Activated CD4-positive, alpha-beta T cell treated with anti-CD3 and anti-CD28 coated beads, Interleukin-2, amount 50 U/mL, for 4 hours (primary cell): ENCODE results near the gene MCTP1.

Source experiments
- DNase-seq, 2 experiments: peaks; one replicate each; pipeline ENCODE4 v3.0.0-alpha.2; 2020

MCTP1 gene

DNA sequence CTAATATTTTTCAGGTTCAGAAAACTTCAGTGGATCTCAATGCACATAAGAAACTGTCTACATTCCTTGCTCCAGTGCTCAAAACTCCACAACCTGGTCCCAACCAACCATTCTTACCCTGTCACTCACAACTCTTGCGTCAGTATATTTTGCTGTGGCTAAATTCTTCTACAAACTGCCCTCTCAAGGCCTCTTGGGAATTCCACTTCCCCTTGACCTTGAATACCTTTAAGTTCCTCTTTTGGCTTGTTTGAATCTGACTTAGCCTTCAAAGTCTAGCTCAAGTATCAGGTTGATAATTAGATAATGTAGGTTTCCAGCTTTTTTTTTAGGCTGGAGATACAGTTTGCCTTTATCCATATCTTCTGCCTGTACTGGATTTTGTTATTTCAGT lies 538.2 kb downstream of the MCTP1 start:
- no peak for DNase-seq

DNA sequence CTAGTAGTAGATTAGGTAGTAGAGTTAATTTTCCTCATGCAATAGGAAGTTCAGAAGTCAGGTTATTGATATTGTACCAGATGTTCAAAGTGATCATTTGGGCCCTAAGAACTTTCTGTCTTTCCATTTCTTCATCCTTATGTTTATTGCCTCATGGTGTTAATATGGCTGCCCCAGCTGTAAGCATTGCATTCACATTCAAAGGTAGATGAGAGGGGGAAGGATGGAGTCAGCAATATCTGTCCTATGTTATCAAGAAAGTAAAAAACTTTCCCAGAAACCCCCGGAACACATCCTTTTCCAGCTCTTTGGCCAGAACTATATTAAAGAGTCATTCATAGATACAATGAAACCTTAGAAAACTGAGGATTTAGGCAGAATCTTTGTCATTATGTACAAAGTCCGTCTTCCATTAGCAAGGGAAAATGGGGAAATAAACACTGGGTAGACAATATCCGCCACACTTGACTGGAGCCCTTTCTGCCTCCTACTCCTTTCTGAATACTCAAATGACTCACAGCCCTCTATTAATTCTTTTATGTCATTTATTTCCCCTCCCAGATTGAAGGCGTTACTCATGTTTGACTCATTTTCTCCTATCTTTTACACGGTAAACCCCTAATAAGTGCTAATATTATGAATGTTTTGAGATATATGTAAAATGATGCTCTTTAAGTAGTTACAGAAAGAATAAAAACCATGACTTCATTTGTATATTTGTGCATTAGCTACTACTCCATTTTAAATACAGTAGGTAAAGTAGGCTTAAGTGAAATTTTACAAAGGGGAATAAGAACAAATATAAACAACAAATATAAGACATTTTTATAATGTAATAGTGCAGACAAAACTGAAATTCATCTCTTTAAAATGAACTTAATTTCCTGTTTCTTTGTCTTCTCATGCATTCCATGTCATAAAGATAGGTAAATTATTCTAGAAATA lies 538.8 kb downstream of the MCTP1 start:
- DNase-seq = no peak

DNA sequence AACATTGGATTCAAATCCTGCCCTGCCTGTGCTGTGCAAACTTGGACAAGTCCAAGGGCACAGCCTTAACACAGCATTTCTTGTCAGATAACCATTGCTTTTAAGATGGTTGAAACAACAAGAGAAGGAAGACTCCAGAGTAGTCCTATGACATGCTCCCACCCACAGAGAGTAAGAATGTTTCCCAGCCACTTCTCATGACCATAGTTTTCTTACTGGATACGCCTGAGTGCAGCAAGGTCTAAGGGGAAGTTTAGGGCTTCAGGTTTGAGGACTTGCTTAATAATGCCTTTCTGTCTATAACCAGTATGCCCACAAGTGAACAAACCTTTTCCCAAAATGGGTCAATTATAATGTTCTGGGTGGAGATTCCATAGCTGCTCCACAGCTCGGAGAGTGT lies 540.0 kb downstream of the MCTP1 start:
- no peak for DNase-seq

DNA sequence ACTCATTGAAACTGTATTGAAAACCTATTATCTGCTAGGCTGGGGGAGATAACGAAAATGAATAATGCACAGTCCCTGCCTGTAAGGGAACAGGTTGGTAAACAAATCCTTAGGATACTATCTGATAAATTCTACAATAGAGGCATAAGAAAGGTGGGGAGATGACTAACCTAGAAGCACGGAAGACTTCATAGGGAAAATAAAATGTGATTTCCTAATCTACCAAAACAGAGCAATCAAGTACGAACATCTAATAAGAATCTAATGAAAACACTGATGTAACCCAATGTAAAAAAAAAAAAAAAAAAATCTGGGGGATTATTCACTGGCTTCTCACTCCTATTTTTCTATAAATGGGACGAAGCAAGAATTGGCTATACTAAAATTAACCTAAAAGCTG lies 542.0 kb downstream of the MCTP1 start:
- DNase-seq = no peak

DNA sequence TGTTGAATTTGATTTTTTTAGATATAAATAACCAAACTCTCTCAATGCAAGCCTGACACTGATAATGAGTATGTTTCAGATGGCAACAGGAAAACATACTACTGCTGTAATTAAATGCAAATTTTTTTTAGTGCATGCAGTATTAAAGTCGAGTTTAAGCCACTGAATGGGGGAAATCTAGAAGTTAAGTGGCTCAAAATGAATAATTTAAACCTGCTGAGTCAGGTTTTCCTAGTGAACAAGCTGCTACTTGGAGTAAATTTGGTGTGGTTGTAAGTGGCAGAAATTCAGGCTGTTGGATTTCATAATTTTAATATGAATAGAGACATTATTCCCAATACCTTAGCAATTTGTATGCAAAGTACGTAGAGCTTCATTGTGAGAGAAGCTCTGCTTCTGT lies 544.6 kb downstream of the MCTP1 start:
- DNase-seq = no peak

DNA sequence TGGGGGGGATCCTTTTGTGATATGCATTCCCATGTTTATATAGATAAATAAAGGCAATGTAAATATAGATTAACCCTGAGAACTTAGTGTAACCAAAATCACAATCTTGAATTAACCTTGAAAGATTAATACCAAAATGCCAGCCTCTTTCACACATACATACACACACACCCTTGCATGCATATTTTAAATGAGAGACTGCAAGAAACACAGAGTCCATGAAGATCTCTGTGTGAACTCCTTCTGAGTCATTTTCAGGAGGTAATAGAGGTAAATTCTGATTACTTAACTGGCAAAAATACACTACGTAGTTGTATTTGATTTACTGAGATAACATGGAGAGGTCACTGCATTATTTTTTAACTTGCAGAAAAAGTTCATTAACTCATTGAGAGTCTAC lies 548.4 kb downstream of the MCTP1 start:
- DNase-seq = no peak

DNA sequence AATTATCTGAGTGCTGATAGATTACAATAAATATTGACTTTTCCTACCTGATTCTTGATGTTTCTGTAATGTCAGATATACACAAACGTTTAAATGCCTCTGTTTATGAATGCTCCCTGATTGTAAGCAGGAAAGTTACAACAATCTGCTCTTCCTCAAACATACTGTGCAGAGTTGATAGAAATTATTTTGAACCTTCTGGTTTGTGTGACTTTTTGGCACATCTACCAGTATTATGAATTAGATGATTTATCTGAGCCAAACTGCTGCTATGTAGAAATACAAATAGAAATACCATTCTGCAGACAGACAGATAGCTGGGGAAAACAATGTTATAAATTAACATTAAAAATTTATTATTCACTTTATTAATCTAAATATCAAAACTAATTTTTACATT lies 553.4 kb downstream of the MCTP1 start:
- DNase-seq = no peak

DNA sequence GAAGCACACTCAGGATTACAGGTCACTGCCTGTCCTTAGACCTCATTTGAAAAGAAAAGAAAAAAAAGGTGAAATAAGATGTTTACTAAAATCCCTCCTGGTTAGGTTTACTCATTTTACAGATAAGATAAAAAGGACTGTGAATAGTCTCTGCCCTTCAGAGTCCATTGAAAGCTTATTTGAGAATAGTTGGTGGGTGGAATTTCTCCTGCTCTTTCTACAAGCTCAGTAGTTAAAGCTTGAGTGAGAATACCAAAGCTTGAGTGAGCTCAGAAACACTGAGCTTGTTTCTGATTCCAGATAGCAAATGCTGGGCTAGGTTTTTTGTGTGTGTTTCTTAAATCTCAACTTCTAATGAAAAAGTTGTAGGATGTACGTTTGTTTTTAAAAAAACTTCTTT lies 559.8 kb downstream of the MCTP1 start:
- no peak for DNase-seq

DNA sequence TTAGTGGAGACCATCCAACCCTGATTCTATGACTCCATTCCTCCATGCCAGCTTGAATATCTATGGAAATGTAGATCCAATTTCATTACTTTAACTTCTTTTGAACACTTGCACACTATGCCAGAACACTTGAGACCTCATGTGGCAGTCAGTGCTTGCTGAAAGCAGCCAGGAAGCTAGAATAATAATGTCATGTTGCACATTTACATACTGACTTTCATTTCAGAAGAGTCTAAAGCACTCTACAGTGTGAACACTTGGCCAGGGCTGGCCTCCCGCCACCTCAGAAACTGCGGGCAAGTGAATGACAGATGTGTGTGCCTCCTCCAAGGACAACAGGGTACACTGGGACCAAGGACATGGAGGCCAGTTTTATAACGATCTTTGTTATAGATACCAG lies 569.1 kb downstream of the MCTP1 start:
- DNase-seq = no peak

DNA sequence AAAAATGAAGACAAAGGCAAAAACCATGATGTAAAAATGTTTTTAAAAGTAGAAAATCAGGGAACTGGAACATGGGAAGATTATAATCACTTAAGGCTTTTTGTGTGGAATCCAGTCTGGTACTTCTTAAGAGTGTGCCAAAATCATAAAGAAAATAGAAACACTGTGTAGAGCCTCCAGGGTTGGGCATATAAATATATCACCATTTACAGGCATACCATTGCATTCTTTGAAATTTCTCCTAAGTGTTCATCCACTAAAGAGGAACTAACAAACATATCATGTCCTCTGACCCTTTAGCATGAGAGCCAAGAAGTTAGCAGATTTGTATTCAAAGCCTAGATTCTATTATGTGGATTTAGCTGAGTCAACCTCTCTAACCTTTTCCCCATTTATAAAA lies 573.1 kb downstream of the MCTP1 start:
- DNase-seq = no peak

DNA sequence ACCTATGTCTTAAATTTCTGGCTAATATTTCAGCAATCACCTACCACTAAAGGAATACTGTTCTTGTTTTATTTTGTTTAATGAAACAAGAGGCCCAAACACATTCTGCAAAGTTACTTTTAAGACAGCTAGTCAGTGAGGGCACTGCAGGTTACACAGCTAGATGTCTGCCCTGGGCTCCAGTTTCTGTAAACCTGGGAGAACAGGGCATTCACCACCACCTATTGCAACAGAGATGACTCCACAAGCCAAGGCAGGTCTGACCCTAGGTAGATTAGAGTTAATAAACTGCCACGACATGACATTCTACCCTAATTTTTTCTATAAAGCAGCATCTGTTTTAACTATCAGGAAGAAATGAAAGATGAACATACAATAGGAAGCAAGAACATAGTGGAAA lies 575.6 kb downstream of the MCTP1 start:
- DNase-seq = no peak

DNA sequence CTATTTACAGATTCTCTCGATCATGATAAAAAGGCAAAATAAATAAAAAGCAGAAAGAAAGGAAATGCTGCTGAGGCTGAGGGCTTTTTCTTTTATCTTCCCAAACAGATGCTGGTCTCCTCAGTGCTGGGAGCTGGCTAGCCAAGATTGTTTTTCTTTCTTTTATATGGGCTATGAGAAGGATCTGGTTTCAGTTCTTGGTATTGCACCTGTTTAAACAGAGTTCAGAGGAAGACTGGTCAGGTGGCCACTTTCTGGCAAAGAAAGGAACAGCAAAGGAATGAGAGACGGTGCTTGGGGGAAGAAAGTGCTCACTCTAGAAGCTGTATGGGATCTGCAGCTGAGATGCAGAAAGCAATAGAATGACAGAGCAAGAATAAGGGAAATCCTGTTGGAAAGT lies 577.5 kb downstream of the MCTP1 start:
- no peak for DNase-seq

DNA sequence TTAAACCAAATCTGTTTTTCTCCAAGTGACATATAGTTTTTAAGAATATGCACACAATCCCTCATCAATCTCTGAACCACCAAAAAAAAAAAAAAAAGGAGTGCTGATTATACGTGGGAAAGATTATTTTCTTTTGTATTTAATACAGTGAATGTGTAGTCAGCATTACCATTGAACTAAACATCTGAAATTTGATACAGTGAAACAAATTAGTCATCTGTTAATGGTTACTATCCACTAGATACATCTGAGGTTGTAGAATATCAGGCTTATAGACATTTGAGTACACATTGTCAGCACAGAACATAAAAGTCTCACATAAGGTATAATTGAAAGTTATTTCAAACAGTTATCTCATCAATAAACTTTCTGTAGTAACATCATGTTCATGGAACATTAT lies 579.5 kb downstream of the MCTP1 start:
- no peak for DNase-seq

DNA sequence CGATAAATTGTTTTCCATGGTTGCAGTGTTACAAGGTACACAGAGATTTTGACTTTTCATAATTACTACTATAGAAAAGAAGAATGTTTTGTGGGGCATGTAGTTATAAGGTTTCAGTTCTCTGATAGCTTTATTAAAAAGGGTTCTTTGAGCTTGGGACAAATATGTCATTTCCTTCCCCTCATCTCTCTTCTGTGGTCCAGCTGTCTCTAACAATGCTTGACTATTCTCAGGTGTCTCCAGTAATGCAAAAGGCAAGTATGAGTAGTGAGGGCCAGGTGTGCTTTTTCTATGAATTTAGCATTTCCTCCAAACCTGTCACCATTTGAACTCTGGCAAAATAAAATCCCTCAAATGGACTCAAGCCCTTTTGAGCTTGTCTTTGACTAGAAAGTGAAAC lies 582.2 kb downstream of the MCTP1 start:
- no peak for DNase-seq

DNA sequence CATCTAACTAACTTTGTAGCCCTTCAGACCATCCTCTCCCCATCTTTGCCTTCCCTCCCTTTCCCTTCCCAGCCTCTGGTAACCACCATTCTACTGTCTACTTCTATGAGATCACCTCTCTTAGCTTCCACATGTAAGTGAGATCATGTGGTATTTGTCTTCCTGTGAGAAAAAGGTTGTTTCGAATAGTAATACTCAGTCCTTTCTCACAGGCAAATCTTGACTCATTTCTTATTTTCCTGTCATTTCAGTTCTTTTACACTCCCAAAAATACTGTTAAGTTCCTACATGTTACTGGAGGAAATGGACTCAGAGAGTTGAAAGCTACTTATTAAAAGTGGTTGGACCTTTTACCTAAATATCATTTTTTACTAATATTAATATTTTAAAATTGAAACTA lies 584.3 kb downstream of the MCTP1 start:
- DNase-seq = no peak

DNA sequence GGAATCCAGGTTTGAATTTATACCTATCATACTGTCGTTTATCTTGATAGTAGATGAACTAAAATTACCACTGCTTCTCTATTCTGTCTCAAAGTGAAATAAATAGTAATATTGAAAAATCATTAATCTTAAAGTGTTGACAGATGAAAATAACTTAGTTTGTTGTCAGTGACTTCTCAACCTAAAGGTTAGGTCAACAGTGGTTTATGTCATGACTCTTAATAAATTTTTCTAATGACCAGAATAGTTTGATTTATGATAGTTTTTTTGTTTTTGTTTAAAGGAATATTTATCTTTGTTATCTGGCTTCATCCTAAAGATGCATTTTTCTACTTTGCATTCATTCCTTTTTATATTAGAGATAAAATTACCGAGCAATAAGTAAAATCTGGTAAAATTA lies 585.3 kb downstream of the MCTP1 start:
- DNase-seq = no peak

DNA sequence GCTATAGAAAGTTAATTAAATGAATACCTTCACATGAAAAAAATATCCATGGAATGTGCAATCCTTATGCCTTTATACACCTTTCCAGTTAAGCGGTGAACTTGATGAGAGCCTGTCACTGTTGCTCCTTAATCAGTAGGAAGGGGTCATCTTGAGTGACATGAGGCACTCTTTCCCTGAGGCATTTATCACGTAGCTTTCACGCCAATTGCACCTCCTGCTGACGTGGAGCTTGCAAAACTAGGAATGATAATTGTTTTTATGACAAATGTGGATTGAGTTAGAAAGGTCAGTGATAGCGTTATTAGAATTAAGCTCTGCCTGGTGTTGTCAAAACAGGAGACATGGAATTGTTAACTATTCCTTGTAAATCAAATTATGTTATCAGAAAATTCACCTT lies 586.7 kb downstream of the MCTP1 start:
- no peak for DNase-seq

DNA sequence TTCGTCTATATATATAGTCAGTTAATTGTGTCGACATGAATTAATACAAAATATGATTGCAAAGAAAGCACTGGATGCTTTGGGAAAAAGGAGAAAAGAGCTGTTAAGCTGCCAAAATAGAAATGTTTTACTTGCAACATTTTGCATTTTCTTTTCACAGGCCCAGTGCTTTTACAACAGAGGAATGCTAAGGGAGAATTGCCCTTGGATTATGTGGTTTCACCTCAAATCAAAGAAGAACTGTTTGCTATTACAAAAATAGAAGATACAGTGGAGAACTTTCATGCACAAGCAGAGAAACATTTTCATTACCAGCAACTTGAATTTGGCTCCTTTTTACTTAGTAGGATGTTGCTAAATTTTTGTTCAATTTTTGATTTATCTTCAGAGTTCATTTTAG lies 590.2 kb downstream of the MCTP1 start:
- no peak for DNase-seq

DNA sequence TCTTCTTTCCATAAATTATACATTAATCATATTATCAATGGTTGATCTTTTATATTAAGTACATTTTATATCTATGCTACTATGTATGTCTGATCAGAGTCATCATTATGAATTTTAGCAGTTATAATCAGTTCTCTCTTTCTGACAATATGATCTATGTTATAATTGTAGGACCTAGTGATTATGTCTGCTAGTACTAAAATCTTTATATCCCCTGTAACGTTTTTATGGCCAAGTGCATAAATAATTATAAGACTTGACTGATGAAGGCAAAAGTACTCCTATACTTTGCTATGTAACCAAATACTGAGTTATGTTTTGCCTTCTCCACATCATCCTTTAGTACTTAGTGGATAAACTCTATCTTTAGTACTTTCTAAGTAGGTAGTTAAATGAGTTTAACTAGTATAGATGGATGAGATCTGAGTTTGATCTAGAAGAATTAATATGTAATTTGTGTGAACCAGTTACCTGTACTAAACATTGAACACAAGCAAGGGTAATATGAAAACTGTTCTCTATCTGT lies 591.0 kb downstream of the MCTP1 start:
- no peak for DNase-seq

DNA sequence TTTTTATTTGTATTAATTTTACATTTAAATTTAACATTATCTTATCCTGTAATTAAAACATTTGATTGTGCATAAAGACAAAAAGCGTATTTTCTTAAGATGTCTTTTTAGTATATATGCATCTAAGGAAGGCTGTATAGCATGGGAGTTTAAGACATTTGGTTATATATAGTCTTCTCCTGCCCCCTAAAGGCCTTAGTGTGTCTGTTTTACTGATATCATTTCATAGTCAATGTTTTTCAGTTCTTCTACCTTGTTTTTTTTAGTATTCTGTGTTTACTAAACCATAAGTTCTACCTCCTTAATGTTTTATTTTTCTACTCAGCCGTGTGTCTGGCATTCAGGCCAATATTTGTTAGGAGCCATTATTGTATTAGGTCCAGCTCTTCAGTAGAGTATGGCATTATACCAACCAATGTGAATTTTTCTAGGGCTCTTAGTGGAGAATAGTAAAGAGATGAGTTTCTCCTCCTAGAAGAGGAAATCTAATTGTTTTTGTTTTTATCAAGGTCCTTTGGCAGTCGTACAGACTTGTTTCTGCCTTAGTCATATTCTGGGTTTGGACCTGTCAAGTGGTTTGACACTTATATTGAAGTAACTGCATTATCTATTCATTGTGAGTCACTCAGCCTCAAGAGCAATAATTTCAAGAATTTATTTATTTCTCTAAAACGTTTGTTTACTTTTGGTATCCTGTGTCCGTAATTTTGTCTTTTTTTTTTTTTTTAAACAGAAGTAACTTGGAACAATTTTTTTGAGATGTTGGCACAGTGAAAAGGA lies 591.7 kb downstream of the MCTP1 start:
- DNase-seq = no peak

DNA sequence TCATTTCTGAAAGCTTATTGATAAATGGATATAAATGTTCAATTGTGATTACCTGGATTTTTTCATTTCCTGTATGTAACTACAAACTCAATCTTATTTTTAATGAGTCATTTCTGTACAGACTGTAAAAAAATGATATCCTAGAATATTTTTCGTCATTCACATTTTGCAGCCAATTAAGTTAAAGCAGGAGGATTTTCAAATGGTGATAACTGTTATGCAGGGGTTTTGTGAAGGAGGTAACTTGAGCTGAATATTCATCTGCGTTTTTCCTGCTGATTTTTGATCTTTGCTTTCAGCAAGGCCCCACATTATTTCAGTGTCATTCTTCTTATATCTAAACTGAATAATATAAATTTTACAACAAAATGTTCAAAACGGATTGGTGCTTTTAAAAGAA lies 592.3 kb downstream of the MCTP1 start:
- DNase-seq = no peak

DNA sequence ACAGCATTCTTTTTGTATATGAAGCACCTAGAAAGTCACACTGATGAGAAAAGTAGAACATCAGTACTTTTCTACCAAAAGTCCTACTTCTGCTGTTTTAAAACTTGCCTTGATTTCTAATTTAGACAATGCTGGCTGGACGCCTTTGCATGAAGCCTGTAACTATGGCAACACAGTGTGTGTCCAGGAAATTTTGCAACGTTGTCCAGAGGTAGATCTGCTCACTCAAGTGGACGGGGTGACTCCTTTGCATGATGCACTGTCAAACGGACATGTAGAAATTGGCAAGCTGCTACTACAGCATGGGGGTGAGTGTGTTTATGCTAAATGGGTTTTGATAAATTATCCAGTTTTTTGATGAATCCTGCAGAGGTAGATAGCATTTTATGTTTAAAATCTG lies 592.9 kb downstream of the MCTP1 start:
- DNase-seq = no peak

DNA sequence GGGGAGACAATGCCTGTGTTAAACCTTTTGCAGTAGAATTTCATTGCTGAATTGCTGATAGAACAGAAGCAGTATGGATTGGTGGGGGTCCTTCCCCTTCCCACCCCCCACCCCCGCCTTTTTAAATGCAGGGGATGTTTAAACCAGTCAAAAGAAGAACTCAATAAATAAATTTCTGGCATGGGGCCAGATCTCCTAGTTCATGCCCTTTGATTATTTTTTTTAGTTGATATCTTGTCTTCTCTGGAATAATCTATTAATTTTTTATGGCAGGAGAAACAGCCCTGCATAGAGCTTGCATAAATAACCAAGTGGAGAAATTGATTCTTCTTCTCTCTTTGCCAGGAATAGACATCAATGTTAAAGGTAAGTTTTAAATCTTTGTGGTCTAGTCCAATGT lies 593.6 kb downstream of the MCTP1 start:
- no peak for DNase-seq

DNA sequence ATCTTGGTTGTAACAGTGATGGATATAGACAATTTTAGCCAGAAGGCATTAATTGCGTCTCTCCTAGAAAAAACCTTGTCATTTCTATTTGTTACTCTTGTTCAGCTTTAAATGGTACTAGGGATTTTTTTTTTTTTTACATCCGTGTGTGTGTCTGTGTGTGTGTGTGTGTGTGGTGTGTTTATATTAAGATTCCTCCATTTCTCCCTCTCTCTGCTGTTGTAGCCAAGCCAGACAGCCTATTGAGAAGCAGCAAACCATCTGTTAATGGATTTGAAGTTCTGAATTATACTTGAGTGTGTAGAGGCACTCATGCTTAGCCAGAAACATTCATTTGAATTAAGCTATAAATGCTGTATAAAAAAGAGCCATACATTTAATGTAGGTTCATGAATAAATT lies 594.1 kb downstream of the MCTP1 start:
- DNase-seq = no peak
